Hematopoietic multipotent progenitor cell treated with erythropoietin and hydrocortisone succinate and interleukin-3 and kit ligand, for 17 days (in vitro differentiated cells): ENCODE results near the gene ATXN1.
"Not testable (repeated sequence)": the region's sequence is repeated elsewhere in the genome, so short reads cannot be mapped to it uniquely, and the experiment has no call there.

Experiments
- DNase-seq: peaks from one replicate; pipeline ENCODE4 v3.0.0-alpha.2; 2015; ENCODE audit warnings: low spot score

Gene ATXN1

DNA sequence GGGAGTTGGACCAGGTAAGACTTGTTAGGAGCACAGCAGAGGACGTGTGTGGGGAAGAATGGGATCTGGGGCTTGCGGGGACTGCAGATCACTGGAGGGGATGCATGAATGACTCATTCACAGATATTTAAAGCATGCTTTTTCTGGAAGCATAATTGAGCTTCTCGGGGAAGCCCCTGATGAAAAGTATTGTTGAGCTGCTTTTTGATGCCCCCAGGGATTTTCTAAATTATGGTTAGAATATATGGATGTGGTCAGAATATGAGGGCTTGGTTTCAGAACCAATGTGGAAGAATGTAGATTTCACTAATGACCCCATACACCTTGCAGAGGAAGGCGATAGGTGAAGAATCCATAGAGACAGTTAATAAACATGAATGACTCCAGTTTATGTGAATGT lies 486.8 kb downstream of the ATXN1 start:
- DNase-seq: no peak

DNA sequence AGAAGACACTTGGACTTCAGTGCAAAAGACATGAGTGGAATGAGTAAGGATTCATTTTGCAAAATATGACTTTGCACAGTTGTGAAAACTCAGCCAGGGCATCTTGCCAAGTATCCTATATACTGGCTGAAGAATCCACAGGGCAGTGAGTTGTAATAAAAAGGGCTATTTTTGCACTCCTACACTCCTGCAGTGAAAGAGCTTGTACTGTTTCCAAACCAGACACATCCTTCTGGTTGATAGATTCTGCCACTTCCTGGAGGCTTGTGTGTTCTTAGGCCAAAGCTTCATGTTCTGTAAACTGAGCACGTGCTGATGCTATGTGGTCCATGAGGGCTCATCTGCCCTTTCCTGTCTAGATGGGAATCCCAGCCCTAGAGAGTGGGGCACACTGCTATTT lies 488.0 kb downstream of the ATXN1 start:
- peak; percentile 89 for DNase-seq

DNA sequence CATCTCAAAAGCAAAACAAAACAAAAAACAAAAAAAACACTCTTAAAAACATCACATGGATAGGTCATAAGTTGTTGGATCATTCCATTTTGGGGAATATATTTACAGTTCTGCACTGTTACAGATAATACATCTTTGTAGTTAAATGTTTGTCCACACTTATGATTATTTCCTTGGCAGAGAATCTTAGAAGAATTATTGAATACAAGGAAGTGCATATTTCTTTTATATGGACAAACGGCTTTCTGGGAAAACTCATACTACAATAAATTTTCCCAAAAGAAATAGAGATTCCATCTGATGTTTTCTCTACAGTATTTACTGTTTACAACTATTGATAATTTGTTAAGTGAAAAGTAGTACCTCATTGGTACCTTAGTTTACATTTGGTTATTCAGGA lies 489.1 kb downstream of the ATXN1 start:
- DNase-seq: peak; percentile 62

DNA sequence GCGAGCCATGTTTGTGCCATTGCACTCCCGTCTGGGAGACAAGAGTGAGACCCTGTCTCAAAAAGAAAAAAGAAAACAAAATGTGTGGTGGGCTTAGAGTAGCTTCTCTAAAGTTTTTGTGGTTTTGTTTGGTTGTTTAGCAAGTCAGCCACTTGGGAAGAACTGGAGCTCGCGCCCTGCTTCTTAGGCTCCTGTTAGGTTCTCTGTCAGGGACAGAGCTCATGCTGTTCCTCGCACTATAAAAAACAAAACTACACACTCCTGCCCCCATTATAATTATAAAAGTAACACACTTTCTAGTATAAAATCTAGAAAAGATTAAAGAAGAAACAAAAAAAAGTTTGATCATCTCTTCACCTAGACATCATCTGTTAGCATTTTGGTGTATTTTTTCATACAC lies 489.8 kb downstream of the ATXN1 start:
- DNase-seq: peak; percentile 55

DNA sequence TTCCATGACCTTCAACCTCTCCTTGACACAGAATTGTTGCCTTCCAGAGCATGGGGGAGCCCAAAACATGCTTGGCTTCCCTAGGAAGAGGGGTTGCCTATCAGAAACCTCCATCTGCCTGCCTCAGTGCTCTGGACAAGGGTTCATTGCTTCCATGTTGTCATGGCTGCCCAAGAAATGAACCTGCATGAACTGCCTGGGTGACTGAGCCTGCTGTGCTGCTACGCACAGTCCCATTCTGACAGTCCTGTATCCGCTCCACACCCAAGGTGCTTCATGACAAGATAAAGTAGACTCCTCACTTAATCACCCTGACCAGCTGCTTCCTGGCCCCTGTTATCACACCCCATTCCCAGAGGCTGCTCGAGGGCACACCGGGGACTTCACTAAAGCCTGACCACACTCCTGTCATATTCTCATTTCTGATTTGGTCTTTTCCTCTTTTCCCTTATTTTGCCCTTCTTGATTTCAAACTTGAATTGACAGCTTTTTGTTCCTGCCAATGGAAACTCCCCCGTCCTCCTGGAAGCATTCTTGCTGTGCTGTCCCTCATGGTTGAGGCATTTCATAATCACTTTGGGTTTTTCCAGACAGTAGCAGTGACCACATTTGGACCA lies 491.0 kb downstream of the ATXN1 start:
- peak; percentile 95 for DNase-seq

DNA sequence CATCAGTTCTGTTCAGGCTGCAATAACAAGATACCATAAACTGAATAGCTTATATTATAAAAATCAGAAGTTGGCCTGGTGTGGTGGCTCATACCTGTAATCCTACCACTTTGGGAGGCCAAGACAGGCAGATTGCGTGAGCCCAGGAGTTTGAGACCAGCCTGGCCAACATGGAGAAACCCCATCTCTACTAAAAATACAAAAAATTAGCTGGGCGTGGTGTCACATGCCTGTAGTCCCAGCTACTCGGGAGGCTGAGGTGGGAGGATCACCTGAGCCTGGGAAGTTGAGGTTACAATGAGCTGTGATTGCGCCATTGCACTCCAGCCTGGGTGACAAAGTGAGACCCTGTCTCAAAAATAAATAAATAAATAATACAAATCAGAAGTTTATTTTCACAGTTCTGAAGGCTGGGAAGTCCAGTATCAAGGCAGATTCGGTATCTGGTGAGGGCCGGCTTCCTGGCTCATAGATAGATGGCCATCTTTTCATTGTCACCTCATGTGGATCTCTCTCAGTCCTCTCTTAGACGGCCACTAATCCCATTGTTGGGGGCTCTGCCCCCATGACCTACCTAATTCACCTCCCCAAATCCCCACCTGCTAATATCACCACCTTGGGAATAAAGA lies 491.7 kb downstream of the ATXN1 start:
- DNase-seq: not testable (repeated sequence)

DNA sequence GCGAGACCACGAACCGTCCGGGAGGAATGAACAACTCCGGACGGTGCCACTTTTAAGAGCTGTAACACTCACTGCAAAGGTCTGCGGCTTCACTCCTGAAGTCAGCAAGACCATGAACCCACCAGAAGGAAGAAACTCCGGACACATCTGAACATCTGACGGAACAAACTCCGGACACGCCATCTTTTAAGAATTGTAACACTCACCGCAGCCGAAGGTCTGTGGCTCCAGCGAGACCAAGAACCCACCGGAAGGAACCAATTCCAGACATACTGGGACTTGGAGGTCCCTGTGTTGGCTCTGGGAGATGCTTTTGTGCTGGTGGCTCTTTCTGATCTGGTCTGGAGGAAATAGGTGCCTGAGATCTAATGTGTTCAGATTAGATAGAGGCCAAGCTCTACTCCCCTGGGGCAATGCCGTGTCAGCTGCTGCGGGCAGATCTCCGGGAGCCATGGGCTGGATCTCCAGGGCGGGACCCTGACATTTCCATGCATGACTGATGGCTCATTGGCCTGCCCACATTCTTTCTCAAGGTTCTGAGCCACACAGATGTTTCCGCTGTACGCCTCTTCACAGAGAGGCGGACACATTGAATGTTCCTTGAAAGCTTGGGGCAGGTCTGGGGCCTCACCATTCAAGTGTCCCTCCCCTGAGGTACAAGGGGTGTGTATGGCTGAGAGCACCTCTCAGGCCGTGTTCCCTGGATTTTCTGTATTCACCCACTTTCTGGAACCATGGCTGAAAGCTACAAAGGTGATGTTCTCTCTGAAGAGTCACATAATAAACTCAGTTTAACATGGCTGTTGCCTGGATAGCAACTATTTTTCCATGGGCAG lies 493.6 kb downstream of the ATXN1 start:
- DNase-seq: peak; percentile 80

DNA sequence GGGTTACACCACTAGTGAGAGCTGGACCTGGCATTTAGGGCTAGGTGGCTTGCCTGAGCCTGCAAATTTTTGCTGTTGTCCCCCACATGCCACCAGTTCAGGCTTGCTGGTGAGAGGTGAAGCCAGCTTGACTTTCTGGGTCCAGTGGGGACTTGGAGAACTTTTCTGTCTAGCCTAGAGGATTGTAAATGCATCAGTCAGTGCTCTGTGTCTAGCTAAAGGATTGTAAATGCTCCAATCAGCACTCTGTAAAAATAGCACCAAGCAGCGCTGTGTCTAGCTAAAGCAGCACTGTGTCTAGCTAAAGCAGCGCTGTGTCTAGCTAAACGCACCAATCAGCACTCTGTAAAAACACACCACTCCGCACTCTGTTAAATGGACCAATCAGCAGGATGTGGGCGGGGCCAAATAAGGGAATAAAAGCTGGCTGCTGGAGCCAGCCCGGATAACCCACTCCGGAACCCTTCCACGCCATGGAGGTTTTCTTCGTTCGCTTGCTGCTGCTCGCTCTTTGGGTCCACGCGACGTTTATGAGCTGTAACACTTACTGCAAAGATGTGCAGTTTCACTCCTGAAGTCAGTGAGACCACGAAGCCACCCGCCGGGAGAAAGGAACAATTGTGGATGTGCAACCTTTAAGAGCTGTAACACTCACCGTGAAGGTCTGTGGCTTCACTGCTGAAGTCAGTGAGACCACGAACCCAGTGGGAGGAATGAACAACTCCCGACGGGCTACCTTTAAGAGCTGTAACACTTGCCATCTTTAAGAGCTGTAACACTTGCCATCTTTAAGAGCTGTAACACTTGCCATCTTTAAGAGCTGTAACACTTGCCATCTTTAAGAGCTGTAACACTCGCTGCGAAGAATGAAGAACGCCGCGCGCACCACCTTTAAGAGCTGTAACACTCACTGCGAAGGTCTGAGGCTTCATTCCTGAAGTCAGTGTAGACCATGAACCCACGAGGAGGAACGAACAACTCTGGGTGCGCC lies 495.6 kb downstream of the ATXN1 start:
- DNase-seq: peak; percentile 46

DNA sequence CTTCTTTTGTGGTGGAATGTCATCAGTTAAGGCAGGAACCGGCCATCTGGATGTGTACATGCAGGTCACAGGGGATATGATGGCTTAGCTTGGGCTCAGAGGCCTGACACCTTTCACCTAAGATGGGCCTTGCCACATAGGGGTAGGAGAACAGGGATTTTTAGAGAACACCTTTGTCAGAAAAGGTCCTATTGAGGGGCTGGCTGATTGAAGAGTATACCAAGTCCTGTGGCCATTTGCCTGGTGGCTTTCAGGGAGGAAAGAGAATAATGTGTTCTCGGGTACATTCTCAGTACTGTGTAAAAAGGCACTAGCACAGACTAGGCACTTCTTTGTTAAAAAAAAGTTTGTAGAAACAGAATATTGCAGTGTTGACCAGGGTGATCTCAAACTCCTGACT lies 496.5 kb downstream of the ATXN1 start:
- no peak for DNase-seq

DNA sequence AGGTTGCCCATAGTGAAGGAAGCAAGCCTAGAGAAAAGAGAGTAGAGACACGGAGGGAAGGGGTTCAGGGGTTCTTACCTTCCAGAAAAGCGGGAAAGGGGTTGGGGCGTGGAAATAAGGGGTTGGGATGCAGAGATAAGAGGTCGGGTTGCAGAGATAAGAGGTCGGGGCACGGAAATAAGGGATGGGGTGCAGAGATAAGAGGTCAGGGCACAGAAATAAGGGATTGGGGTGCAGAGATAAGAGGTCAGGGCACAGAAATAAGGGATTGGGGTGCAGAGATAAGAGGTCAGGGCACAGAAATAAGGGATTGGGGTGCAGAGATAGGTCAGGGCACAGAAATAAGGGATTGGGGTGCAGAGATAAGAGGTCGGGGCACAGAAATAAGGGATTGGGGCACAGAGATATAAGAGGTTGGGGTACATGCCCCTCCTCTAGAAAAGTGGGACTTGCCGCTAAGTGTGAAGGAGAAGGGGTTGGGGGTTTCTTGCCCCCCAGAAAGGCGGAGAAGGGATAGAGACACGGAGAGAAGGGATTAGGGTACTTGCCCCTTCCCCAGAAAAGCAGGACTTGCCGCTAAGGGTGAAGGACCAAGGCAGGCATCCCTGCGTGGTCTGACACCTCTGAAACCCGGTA lies 497.7 kb downstream of the ATXN1 start:
- DNase-seq: peak; percentile 53

DNA sequence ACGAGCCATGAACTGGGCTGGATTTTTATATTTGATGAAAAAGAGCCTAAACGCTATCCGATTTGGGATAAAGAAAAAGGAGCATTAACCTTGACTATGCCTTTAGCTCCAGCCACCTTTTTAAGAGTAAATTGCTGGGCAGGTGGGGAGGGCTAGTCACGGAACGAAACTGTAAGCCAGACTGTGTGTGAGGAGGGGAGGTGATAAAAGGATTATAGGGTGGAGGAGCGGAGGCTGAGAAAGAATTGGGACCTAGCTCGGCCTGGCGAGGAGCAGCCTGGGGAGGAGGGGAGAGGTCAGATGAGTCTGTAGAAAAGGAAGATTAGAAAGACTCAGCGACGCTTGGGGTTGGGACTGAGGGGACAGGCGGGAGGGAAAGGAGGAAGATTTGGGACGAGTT lies 498.5 kb downstream of the ATXN1 start:
- DNase-seq: not testable (repeated sequence)

DNA sequence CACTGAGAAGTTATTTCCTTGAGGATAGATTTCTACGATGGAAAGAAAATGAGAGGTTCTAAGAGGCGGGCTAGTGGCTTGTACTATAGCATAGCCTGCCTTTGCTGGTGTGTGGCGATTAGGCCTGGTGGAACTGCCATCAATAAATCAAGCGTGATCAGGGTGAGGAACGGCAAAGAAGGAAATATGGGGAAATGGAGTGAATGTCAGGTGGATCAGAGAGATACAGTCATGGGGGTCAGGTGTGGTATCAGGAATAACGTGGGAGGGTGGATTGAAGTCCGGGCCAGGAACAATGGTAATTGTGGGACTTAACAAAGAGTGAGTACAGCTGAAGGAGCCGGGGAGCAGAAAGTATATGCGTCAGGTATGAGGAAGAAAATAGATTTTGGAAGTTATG lies 500.7 kb downstream of the ATXN1 start:
- DNase-seq: not testable (repeated sequence)

DNA sequence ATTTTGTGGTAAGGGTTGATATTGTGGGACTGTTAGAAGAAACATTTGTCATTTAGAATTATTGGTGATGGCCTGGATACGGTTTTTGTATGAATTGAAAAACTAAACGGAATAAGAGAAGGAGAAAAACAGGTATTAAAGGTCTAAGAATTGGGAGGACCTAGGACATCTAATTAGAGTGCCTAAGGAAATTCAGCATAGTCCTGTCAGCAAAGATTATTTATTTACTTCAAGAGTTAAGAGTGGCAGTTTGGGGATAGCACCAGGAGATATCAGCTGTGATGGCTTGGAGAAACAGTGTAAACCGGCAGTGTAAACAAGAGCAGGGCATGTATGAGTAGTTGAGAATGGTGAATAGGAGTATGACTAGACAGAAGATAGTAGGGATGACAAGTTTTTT lies 501.7 kb downstream of the ATXN1 start:
- peak; percentile 37 for DNase-seq

DNA sequence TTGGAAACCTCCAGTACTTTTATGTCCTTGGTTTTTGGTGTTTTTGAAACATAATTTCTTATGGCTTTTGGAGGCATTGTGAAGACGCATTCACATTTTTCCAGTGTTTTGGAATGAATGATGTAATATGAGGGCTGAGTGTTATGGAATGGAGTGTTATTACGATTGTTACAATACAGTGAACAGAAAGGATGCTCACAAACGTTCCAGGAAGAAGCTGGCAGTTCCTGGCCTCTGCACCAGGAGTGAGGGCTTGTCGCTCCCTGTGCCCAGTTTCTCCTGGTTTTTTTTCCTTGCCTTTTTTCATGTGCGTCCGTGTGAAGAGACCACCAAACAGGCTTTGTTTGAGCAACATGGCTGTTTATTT lies 502.6 kb downstream of the ATXN1 start:
- DNase-seq: no peak

DNA sequence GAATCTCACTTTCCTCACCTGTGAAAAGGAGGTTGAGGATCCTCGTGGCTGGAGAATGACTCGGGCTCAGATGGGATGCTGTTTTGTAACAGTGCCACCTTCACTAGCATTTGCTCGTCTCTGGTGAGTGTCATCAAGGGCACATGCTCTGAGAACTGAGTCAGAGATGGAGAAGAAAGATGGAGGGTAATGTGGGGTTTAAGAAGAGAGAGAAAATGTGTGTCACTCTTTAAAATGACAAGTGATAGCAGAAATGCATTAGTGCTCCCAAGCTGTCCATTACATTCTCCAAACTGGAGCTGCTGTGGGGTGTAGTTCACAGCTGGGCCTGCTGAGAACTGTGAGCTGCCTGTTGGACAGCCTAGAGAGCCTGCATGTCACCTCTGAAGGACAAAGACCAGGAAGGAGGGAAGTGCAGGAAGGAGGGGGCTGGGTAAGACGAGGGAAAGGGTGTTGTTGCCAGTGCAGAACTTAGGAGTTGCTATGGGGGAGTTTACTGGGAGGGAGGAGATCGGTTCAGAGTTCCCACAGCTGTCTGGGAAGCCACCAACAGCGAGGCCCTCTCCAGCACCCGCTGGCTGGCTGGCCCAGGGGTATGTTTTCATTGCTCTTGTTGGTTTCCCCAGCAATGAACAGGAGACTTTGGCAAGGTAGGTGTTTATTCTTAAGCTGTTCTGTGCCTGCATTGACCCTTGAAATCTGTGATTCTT lies 503.1 kb downstream of the ATXN1 start:
- peak; percentile 69 for DNase-seq

DNA sequence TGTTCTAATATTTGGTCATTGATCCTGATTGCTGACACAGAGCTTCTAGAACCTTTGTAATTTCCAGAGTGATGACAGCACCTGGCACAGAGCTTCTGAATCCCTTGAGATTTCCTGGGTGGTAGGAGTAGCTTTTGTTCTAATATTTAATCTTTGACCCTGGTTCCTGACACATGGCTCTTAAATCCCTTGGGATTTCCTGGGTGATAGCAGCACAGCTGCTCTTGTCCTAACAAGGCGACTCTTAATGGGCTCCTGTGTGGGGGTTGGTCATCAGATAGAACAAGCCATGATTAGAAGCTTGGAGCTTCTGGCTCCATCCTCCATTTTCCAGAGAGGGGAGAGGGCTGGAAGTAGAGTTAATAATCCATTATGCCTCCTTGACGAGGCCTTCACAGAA lies 504.5 kb downstream of the ATXN1 start:
- DNase-seq: no peak

DNA sequence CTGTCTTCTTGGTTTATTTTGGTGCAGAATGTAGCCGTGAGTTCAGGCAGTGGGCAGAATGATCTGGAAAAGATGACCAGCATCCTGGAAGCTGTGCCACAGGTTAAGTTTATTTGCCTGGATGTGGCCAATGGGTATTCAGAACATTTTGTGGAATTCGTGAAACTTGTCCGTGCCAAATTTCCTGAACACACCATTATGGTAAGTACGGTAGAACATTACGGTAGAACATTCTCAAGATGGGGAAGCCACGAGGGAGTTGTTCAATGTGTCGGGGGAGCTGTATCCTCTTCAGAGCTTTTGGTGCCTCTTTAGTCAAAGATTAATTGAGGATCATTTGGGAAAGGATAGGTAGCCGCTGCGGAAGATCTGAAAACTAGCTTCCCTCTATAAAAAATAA lies 506.7 kb downstream of the ATXN1 start:
- no peak for DNase-seq

DNA sequence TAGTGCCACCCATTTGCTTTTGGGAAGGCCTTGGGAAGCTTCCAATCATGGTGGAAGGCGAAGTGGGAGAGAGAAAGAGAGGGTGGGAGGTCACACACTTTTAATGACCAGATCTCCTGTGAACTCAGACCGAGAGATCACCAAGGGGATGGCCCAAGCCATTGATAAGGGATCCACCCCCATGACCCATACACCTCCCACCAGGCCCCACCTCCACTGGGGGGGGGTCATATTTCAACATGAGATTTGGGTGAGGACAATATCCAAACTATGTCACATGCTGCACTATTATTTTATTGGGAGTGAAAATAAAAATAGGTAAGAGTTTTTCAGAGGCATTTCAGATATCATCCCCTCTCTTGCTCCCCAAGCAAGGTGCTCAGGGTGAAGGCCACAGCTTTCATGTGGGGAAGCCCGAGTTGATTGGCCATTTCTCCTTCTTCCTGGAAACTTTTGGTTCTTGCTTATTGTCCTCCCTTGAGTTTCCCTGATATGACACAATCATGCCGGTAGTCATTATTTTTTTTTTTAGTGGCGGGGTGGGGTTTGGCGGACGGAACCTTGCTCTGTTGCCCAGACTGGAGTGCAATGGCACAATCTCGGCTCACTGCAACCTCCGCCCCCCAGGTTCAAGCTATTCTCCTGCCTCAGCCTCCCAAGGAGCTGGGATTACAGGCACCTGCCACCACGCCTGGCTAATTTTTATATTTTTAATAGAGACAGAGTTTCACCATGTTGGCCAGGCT lies 507.7 kb downstream of the ATXN1 start:
- peak; percentile 7 for DNase-seq

DNA sequence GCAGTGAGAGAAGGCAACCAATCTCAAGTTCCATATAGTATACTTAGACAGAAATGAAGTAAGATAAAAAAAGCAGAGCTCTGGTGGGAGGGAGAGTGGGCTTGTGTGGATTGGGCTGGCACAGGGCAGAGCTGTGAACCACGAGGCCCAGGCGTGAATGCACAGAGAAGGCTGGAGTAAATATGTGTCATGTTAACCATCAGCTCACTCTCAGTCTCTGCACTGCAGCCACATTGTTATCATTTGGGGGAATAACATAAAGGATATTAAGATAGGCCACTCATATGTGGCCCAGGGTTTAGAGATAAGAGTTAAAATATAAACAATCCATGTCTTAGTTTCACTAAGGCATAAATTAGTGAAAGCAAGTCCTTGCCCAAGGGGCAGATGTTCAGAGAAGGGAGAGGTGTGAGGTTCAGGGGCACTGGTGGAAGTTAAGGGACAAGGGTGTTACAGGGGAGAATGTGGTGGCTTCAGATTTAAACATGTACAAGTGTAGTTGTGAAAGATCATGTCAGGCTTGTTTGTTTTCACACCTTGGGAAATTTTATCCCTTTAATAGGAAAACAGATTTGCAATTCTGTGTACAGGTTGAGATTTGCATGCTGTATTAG lies 508.5 kb downstream of the ATXN1 start:
- peak; percentile 10 for DNase-seq

DNA sequence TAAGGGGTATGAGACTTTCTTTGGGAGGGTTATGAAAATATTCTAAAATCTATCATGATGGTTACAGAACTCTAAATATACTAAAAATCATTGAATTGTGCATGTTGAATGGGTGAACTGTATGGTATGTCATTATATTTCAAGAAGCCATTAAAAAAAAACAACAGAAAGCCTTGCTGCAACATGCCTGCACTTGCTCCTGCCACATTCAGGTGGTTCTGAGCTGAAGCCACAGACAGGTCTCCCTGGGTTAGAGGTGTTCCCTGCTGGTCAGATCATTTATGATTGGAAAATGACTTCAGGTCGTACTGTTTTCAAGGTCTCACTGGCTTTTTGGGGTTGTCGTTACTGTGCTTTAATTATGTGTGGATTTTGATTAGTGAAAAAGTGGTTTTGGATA lies 509.6 kb downstream of the ATXN1 start:
- no peak for DNase-seq
